Tibial artery (tissue), 4 donors: Measurements from ENCODE around the gene VPS37C.

ENCODE experiments used
- DNase-seq, 2 donors: peaks; one replicate each; pipeline ENCODE4 v3.0.0-alpha.2; 2019
- H3K27ac ChIP-seq, 2 donors: fragments of 200-600 bp; sonication (generic) in 1 of 2; 1 replicate in 1 of 2; 2 replicates in 1 of 2; pipeline ENCODE4 v1.5.1; 2018 to 2019; ENCODE audit warnings: mild to moderate bottlenecking in 1 of 2
- H3K27me3 ChIP-seq, 2 donors: fragments of 200-600 bp; sonication (generic) in 1 of 2; one replicate each; pipeline versions ENCODE4 v1.5.1 to v1.6.0; 2016 to 2019
- H3K36me3 ChIP-seq, 3 donors: fragments of 200-600 bp; sonication (generic) in 2 of 3; one replicate each; pipeline ENCODE4 v1.5.1; 2016 to 2019; ENCODE audit warnings: mild to moderate bottlenecking in 2 of 3
- H3K4me1 ChIP-seq, 4 donors: fragments of 200-600 bp; sonication (generic) in 2 of 4; 1 replicate in 3 of 4; 2 replicates in 1 of 4; pipeline ENCODE4 v1.5.1; 2016 to 2019
- H3K4me3 ChIP-seq, 2 donors: fragments of 200-600 bp; sonication (generic) in 1 of 2; 1 replicate in 1 of 2; 2 replicates in 1 of 2; pipeline ENCODE4 v1.5.1; 2018 to 2019; ENCODE audit warnings: mild to moderate bottlenecking in 2 of 2
- H3K9me3 ChIP-seq, 3 donors: fragments of 200-600 bp; sonication (generic) in 1 of 3; one replicate each; pipeline ENCODE4 v1.5.1; 2016 to 2019
- CTCF ChIP-seq, 2 experiments: fragments of 200-600 bp in 1 of 2; fragments of 450-650 bp in 1 of 2; IDR thresholded peaks; one replicate each; pipeline ENCODE4 v1.5.1; 2017 to 2019; ENCODE audit warnings: antibody characterized with exemption in 2 of 2, mild to moderate bottlenecking in 1 of 2, moderate library complexity in 1 of 2
- intact Hi-C: fragments of 100-400 bp; cut with DNase I; formaldehyde crosslinking; loops from one replicate; pipeline ENCODE4 v1.15.0; 2023; ENCODE audit warnings: low total_unique reads

Gene VPS37C

GRCh38 chr11:61131998-61132555 is 29.1 kb downstream of the VPS37C start:
- Histone ChIP-seq H3K27me3 (no peaks in the 10 kb centered on the region), H3K4me1 (peaks cover 0 to 8% (median 5%) of the 10 kb centered on the region in 4 donors), H3K9me3 (no peaks in the 10 kb centered on the region), H3K27ac (no peak overlapping the region), H3K4me3 (no peak overlapping the region), H3K36me3 (peaks cover 0 to 57% (median 26%) of the 10 kb centered on the region in 3 donors)
- TF ChIP-seq CTCF (IDR thresholded peaks at IDR 0.05), result no peak
- intact Hi-C loops, result loop anchor here (5.0 kb wide), 1 partner anchor 305 kb away; no protein-coding TSS in a partner anchor
- no peak for DNase-seq

GRCh38 chr11:61131586-61131985 is 29.6 kb downstream of the VPS37C start:
- H3K27me3 ChIP-seq, result no peaks in the 10 kb centered on the region
- H3K4me1 ChIP-seq, result peaks cover 0 to 11% (median 6%) of the 10 kb centered on the region in 4 donors
- no peak overlapping the region for H3K27ac ChIP-seq
- intact Hi-C loops, result loop anchor here (5.0 kb wide), 1 partner anchor 304 kb away; no protein-coding TSS in a partner anchor
- peaks cover 0 to 56% (median 26%) of the 10 kb centered on the region in 3 donors for H3K36me3 ChIP-seq
- no peak for DNase-seq
- no peak overlapping the region for H3K4me3 ChIP-seq
- TF ChIP-seq CTCF (IDR thresholded peaks at IDR 0.05), result no peak
- no peaks in the 10 kb centered on the region for H3K9me3 ChIP-seq

- H3K27ac ChIP-seq, result no peak overlapping the region
These were observed 30.0 kb downstream of the VPS37C start for GRCh38 chr11:61131186-61131585.

GRCh38 chr11:61129639-61130523 is 31.3 kb downstream of the VPS37C start:
- peaks cover 0 to 21% (median 13%) of the 10 kb centered on the region in 4 donors for H3K4me1 ChIP-seq
- no peaks in the 10 kb centered on the region for H3K9me3 ChIP-seq
- no peak overlapping the region for H3K4me3 ChIP-seq
- peak overlapping the region in 1 of 2 donors; percentile 45 for H3K27ac ChIP-seq
- intact Hi-C loops, result loop anchor here (5.0 to 10.0 kb wide), 3 partner anchors 57 to 303 kb away; partner anchors contain the start of gene TMEM132A
- peaks cover 0 to 51% (median 21%) of the 10 kb centered on the region in 3 donors for H3K36me3 ChIP-seq
- peak; percentile 96 to 100 for TF ChIP-seq CTCF (IDR thresholded peaks at IDR 0.05)
- H3K27me3 ChIP-seq, result no peaks in the 10 kb centered on the region
- DNase-seq, result peak; percentile 80 to 90

More at GRCh38 chr11:61131186-61131585, 30.0 kb downstream of the VPS37C start:
- peaks cover 0 to 56% (median 26%) of the 10 kb centered on the region in 3 donors for H3K36me3 ChIP-seq
- H3K9me3 ChIP-seq, result no peaks in the 10 kb centered on the region
- DNase-seq, result no peak
- H3K4me3 ChIP-seq, result no peak overlapping the region
- H3K4me1 ChIP-seq, result peaks cover 0 to 15% (median 10%) of the 10 kb centered on the region in 4 donors
- H3K27me3 ChIP-seq, result no peaks in the 10 kb centered on the region
- TF ChIP-seq CTCF (IDR thresholded peaks at IDR 0.05), result no peak
- intact Hi-C loops, result loop anchor here (5.0 kb wide), 1 partner anchor 304 kb away; no protein-coding TSS in a partner anchor

GRCh38 chr11:61128947-61129638 is 32.1 kb downstream of the VPS37C start:
- no peak for DNase-seq
- TF ChIP-seq CTCF (IDR thresholded peaks at IDR 0.05), result no peak
- Histone ChIP-seq H3K36me3 (peaks cover 0 to 43% (median 19%) of the 10 kb centered on the region in 3 donors), H3K9me3 (no peaks in the 10 kb centered on the region), H3K4me3 (no peak overlapping the region), H3K4me1 (peaks cover 0 to 21% (median 13%) of the 10 kb centered on the region in 4 donors), H3K27ac (no peak overlapping the region), H3K27me3 (no peaks in the 10 kb centered on the region)
- intact Hi-C loops, result loop anchor here (5.0 to 10.0 kb wide), 2 partner anchors 58 to 204 kb away; partner anchors contain the start of gene TMEM132A
